COLO829 (cell line): ENCODE results near the gene NPPC.

Experiments used
- DNase-seq: peaks from one replicate; pipeline ENCODE4 v3.0.0; 2012; ENCODE audit warnings: low spot score

The NPPC gene

GRCh38 chr2:231935207-231935524 lies 9.0 kb upstream of the NPPC start:
- no peak for DNase-seq

- DNase-seq = no peak
These were observed 8.4 kb upstream of the NPPC start for GRCh38 chr2:231934441-231935206.

- DNase-seq = no peak
These were observed 7.8 kb upstream of the NPPC start for GRCh38 chr2:231933916-231934401.

GRCh38 chr2:231932985-231933915 lies 7.1 kb upstream of the NPPC start:
- no peak for DNase-seq

- no peak for DNase-seq
These were observed 6.4 kb upstream of the NPPC start for GRCh38 chr2:231932711-231932970.

- no peak for DNase-seq
These were observed 5.3 kb upstream of the NPPC start for GRCh38 chr2:231931481-231931915.

GRCh38 chr2:231930593-231931281 lies 4.5 kb upstream of the NPPC start:
- DNase-seq = no peak

GRCh38 chr2:231929961-231930592 lies 3.9 kb upstream of the NPPC start:
- DNase-seq = no peak

GRCh38 chr2:231928901-231929725 lies 2.9 kb upstream of the NPPC start:
- DNase-seq = no peak

- DNase-seq = no peak
These were observed 2.3 kb upstream of the NPPC start for GRCh38 chr2:231928481-231928880.

GRCh38 chr2:231927566-231927890 lies 1.3 kb upstream of the NPPC start:
- DNase-seq = no peak

GRCh38 chr2:231926761-231927565 lies 767 bp upstream of the NPPC start:
- no peak for DNase-seq

- DNase-seq = peak; percentile 83
These were observed 655 bp downstream of the NPPC start for GRCh38 chr2:231925303-231926179.

GRCh38 chr2:231924889-231925275 lies 1.3 kb downstream of the NPPC start:
- no peak for DNase-seq

- no peak for DNase-seq
These were observed 2.0 kb downstream of the NPPC start for GRCh38 chr2:231923951-231924888.

- DNase-seq = no peak
These were observed 3.2 kb downstream of the NPPC start for GRCh38 chr2:231923010-231923344.

GRCh38 chr2:231922311-231923009 lies 3.7 kb downstream of the NPPC start:
- no peak for DNase-seq

- DNase-seq = no peak
These were observed 5.4 kb downstream of the NPPC start for GRCh38 chr2:231920795-231921194.
